HL-60/S4 treated with retinoic acid at 250 ng/mL for 4 days and 3 days (cell line): ENCODE measurements around the gene RYR1.

Source experiments
- in situ Hi-C: fragments of 300-500 bp; cut with MboI; formaldehyde crosslinking; loops from 2 replicates; pipeline ENCODE4 v1.7.0; 2022; ENCODE audit warnings: low sequenced_read_pairs

The RYR1 gene

GRCh38 chr19:38433268-38433733 lies at the start of gene RYR1:
Gene RYR1, plus strand, starts transcription at chr19:38433691. Its CDS starts 139 bp downstream, at chr19:38433830.
- in situ Hi-C loops: no loop called here

DNA sequence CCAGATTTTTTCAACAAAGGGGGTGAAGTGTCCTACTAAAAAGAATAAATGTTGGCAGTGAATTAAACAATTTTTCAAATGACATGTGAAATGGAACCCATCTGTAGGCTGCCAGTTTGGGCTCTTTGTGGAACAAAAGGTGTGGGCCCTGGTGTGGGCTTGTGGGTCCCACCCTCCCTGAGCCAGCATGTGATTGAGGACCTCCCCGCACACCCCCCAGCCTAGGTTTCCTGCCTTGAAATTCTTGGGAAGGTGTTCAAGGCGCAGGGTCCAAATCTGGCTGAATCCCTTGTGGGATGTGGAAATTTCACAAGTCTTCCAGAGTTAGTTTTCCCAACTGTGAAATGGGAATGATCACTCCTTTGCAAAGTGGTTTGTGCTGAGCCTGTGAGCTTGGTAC lies 49.7 kb upstream of the RYR1 start:
- in situ Hi-C loops: no loop called here

GRCh38 chr19:38384209-38385027 lies 49.1 kb upstream of the RYR1 start:
- in situ Hi-C loops: no loop called here

DNA sequence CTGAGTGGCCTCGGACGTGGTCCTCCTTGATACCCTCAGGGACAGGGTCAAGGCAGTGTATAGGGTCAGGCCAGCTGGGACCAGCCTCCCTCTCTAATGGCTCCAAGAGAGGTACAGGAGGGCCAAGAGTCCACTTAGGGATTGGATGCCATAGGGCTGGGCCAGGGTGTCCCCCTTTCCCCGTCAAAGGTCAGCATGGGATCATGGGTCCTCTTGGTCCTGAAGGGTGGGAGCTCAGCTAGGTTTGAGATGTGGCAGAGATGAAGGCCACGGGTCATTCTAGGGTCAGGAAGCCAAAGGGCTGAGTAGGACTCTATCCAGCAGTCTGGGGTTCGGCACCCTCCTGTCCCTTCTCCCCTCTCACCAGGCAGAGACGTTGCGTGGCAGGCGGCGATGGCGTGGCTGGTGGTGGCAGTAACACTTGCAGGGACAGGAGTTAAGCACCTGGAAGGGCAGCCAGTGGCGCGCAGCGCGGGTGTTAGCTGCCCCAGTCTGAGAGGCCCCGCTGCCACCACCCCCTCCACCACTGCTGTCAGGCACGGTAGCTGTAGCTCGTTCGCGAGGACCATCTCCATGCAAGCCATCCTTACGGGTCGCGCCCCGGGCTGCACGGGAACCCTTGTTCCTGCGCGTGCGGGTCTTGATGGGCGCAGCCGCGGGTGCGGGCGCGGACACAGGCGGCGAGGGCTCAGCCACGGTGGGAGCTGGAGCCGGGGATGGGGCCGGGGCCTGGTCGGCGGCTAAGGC lies 48.3 kb upstream of the RYR1 start:
- in situ Hi-C loops: no loop called here

DNA sequence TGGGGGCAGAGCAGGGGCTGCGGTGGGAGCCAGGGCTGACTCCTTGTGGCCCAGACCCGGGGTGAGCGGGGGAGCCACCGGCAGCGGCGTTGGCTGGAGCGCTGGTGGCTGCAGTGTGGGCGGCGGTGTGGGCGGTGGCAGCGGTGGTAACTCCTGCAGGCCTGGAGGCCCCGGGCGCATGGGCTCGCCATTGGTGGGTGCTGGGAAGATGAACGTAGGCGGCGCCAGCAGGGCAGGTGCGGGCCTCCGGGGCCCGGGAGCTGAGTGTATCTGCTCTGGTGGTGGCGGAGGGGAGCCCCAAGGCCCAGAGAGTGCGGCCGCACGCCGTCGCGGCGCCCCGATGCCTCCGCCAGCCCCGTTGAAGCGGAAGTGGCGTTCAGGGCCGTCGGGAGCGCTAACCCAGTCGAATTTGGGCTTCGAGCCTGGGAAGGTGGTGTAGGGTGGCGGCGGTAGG lies 47.7 kb upstream of the RYR1 start:
- in situ Hi-C loops: no loop called here

DNA sequence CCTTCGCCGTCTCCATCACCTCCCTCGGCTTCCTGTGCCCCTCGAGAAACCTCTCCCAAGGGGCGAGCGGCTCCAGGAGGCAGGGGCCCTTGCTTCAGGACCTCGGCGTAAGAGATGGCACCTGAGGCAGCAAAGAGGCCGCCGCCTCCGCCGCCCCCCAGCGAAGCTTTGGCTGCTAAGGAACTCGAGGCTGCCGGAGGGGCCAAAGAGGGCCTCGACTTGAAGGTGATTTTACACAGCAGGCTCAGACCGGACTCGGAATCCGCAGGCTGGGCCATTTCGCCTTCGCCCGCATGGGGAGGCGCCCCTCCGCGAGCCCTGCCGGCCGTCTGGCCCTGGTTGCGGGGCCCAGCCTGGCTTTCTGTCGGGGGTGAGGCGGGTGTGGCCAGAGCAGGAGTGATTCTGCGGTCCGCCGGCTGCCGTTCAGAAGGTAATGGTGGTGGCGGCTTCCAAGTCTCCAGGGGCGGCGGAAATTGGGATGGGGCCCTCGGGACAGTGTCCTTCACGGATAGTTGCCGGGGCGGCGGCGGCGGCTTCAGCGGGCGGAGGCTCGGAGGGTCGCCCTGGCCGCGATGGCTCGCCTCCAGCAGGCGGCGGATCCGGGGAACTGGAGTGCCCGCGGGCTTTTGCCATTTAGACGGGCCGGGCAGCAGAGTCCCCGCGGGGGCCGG lies 47.1 kb upstream of the RYR1 start:
- in situ Hi-C loops: no loop called here

GRCh38 chr19:38386971-38387549 lies 46.4 kb upstream of the RYR1 start:
- in situ Hi-C loops: no loop called here

DNA sequence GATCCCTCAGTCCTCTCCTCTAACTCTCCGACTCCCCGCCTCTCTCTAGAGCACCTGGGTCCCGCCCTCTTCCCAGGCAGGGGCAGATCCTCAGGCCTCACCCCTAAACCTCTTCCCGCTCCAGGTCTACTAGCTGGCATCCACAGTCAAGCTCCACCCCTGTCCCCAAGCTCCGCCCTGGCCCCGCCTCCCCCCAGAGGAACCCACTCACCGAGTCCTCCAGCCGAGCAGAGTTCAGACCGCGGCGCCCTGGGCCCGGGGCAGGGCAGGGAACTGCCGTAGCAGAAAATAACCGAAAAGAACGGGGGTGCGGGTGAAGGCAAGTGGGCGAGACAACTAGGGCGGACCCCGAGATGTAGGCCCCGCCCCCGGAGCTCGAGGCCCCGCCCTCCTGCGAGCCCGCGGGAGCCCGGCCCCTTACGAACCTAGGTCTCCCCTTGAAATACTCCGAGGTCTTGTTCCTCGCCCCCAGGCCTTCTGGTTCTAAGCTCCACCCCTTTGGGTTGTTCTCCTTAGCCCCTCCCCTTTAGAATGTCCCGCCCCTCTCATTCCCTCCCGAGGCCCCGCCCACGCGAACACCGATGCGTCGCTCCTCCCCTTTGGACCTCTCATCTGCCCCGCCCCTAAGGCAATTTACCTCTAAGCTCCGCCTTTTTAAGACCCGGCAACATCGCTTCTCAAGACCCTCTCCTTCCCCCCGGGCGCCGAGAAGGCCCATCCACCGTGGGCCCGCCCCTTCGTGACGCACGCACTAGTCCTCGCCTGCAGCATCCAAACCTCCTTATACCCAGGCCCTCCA lies 45.7 kb upstream of the RYR1 start, which contains the start of gene GGN:
Gene GGN, minus strand, starts transcription at position 485 of the 799 bp plus-strand sequence. CDS start 773 bp downstream, outside the sequence.
- in situ Hi-C loops: no loop called here

DNA sequence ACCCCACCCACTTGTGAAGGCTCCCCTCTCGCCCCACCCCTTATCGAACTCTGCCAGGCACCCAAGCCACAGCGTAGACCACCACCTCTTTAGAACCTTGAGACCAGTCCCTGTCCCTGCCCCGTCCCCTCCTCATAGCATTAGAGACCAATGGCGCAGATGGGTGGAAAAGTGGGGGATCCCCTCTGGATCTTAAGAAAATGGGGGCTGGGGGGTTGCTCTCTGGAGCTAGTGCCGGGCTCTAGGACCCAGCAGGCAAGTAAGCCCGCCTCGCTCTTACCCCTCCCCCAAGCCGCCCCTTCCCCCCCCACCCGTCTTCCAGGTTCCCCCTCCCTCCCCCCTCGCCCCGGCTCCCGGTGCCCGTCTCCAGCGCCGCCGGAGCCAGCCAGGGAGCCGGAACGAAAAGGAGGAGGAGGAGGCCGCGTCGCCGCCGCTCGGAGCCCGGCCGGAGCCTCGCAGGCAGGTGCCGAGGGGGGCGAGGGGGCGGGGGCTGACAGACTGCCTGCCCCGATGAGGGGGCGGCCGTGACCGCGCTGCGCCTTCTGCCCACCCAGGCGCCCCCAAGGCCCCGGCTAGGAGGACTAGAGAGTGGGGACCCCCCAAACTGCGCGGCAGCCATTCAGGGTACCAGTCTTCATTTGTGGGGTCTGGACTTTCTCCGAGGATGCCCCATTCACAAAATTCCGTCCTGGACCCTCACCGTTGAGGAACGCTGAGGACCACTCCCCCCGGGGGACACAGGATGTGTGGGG lies 45.0 kb upstream of the RYR1 start, which contains the start of gene SPRED3:
Gene SPRED3, plus strand, starts transcription at position 349 of the 752 bp plus-strand sequence. CDS start 1,606 bp downstream, outside the sequence.
- in situ Hi-C loops: no loop called here

DNA sequence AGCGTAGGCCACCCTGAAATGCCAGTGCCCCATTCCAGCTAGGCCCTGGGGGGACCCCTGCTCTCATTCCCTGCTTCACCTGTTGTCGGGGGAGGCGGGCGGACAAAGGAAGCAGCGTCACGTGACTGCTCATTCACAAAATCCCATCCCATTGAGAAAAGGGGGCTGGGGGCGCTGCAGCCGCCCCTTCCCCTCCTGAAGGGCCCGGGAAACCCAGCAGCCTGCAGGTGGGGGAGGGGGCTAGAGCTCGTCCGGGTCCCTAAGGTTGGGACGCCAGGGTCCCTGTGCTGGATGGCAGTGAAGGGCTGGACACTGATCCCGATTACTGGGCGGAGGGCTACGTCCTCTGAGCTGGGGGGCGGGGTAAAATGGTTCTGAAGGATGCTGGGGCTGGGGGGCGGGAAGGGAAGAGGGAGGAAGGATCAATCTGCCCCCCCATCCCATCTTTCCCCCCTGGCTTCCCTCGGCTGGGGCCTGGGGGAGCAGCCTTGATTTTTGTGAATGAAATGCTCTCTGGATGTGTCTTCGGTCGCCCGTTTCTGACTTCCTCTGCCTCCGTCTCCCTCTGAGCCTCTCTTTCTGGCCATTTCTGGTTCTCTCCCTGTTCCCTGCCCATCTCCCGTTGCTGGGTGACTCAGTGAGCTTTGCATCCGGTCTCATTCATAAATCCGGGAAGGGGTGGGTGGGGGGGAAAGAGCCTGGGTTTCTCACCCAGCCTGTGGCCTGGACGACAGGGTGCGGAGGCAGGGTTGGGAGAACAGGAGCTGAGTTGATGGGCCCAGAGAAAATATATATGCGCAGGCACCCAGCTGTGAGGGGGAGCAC lies 44.2 kb upstream of the RYR1 start:
- in situ Hi-C loops: no loop called here

DNA sequence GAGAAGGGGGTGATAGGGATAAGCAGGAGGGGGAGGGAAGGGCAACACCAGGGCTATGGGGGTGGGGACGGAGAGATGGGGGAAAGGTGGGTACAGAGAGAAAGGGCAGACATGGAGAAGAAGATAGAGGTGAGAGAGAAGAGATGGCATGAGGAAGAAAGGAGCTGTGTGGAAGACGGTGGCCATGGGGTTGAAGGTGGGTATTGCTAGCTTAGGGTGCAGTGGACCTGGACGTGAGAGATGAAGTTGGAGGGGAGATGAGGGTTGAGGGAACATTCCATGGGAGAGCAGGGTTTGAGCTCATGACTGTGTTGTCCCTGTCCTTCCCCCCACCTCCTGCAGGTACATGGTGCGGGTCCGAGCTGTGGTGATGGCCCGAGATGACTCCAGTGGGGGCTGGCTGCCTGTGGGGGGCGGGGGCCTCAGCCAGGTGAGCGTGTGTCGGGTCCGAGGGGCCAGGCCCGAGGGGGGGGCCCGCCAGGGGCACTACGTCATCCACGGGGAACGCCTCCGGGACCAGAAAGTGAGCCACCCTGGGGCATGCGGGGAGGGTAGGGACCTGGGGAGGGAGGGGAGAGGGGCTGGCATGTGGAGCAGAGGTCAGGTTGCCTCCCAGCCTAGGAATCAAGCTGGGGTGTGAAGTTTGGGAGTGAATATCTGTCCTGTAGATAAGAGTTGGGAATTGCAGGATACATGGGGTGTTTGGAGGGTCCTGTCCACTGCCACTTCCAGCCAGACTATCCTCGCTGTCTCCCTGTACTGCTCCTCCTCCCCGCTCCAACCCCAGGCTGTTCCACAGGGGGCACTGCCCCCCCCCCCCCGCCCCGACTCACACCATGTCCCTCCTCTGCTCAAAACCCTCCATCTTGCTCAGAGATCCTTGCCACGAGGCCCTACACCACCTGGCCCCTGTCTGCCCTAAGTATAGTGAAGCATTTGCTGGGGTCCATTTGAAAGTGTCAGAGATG lies 43.2 kb upstream of the RYR1 start:
- in situ Hi-C loops: loop anchor here (10.0 kb wide), 1 partner anchor 245 kb away; no protein-coding TSS in a partner anchor

GRCh38 chr19:38391911-38392464 lies 41.5 kb upstream of the RYR1 start:
- in situ Hi-C loops: loop anchor here (10.0 kb wide), 1 partner anchor 243 kb away; no protein-coding TSS in a partner anchor

DNA sequence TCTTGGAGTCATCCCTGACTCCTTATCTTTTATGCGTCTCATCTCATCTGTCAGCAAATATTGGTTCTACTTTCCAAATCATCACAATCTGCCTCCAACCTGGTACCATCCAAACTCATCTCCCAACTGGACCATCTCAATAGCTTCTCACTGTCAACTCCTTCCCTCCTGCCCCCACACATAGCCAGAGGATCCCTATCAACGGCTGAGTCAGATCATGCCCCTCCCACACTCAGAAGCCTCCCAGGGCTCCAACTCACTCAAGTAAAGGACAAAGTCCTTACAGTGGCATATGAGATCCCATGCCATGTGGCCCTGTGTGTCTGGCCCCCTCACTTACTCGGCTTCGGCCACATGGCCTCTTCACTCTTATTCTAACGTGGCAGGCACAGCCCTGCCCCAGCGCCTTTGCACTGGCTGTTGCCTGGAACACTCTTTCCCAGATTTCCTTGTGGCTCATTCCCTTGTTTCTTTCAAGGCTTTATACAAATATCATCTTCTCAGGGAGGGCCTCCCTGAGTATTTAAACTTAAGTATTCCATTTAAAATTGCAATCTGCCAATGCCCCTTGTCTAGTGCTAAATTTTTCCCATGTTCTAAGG lies 40.7 kb upstream of the RYR1 start:
- in situ Hi-C loops: loop anchor here (10.0 kb wide), 1 partner anchor 242 kb away; no protein-coding TSS in a partner anchor

DNA sequence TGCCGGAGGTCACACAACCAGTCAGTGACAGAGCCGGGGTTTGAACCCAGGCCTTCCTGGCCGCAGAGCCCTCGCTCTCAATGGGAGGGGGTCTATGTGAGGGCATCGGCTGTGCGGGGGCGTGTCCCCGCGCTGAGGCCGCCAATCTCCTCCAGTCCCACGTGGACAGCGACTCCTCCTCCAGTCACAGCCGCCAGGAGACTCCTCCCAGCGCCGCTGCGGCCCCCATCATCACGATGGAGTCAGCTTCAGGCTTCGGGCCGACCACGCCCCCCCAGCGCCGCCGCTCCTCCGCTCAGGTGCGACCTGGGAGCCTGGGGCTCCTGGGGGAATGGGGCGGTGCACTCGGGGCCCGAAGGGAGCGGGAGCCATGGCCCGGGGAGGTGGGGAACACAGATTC lies 39.0 kb upstream of the RYR1 start:
- in situ Hi-C loops: loop anchor here (10.0 kb wide), 1 partner anchor 240 kb away; no protein-coding TSS in a partner anchor

GRCh38 chr19:38395381-38396114 lies 37.9 kb upstream of the RYR1 start:
- in situ Hi-C loops: loop anchor here (10.0 kb wide), 1 partner anchor 239 kb away; no protein-coding TSS in a partner anchor
